Natural killer cell (primary cell): ENCODE measurements around the gene PLEKHH2. TPM values are rescaled to one million over a fixed set of nuclear protein-coding genes. Genes with fewer than 3 reads are reported as not detected.

Experiments
- ATAC-seq, 3 donors: fragments of 150-1000 bp in 2 of 3; fragments of 200-7000 bp in 1 of 3; cut with Tn5 transposase; 1 replicate in 1 of 3; 2 replicates in 2 of 3; pipeline ENCODE4 v1.10.0; 2021; ENCODE audit warnings: mild to moderate bottlenecking in 2 of 3, moderate library complexity in 2 of 3
- DNase-seq, 2 donors: peaks; one replicate each; pipeline versions ENCODE4 v3.0.0 to v3.0.0-alpha.2; 2013 to 2021; ENCODE audit warnings: mixed read lengths in 1 of 2
- H3K27ac ChIP-seq: one replicate; pipeline ENCODE4 v1.5.1; 2013; ENCODE audit warnings: mild to moderate bottlenecking, low read length
- H3K27me3 ChIP-seq: one replicate; pipeline ENCODE4 v1.6.1; 2013; ENCODE audit warnings: low read length; ENCODE audit not compliant: control insufficient read depth, insufficient read depth
- H3K36me3 ChIP-seq: one replicate; pipeline ENCODE4 v1.6.1; 2013; ENCODE audit warnings: low read length; ENCODE audit not compliant: control insufficient read depth, insufficient read depth
- H3K4me1 ChIP-seq: one replicate; pipeline ENCODE4 v1.6.1; 2013; ENCODE audit warnings: low read length; ENCODE audit not compliant: control insufficient read depth, insufficient read depth
- H3K4me3 ChIP-seq: one replicate; pipeline ENCODE4 v1.5.1; 2013; ENCODE audit warnings: low read length
- H3K9me3 ChIP-seq: one replicate; pipeline ENCODE4 v1.6.1; 2013; ENCODE audit warnings: low read length; ENCODE audit not compliant: control insufficient read depth, insufficient read depth
- H3K27ac Mint-ChIP-seq, 2 donors: one replicate each; pipeline ENCODE4 v1.8.0; 2022; ENCODE audit warnings: mild to moderate bottlenecking in 2 of 2, mixed read lengths in 2 of 2, moderate library complexity in 1 of 2
- H3K27me3 Mint-ChIP-seq, 2 donors: one replicate each; pipeline ENCODE4 v1.8.0; 2022; ENCODE audit warnings: low read depth in 2 of 2, mixed read lengths in 2 of 2
- H3K36me3 Mint-ChIP-seq: one replicate; pipeline ENCODE4 v1.8.0; 2022; ENCODE audit warnings: mixed read lengths
- H3K4me1 Mint-ChIP-seq, 2 donors: one replicate each; pipeline ENCODE4 v1.8.0; 2022; ENCODE audit warnings: mixed read lengths in 2 of 2
- H3K4me3 Mint-ChIP-seq: one replicate; pipeline ENCODE4 v1.8.0; 2022; ENCODE audit warnings: mild to moderate bottlenecking, moderate library complexity, mixed read lengths
- H3K9me3 Mint-ChIP-seq, 2 donors: one replicate each; pipeline ENCODE4 v1.8.0; 2022; ENCODE audit warnings: mixed read lengths in 2 of 2
- CTCF ChIP-seq: fragments of 200-600 bp; IDR thresholded peaks from one replicate; pipeline ENCODE4 v1.8.0; 2022; ENCODE audit warnings: antibody characterized with exemption
- WGBS: methylation state at CpG from one replicate; pipeline ENCODE4 v1.1.7; 2013; ENCODE audit warnings: missing lambda C conversion rate; ENCODE audit not compliant: insufficient coverage; 5-methylcytosine and 5-hydroxymethylcytosine counted together
- intact Hi-C: fragments of 100-400 bp; cut with micrococcal nuclease; formaldehyde crosslinking; loops from one replicate; pipeline ENCODE4 v1.14.2; 2022
- total RNA-seq, 4 donors: library from RNA; stranded (reverse); fragments of 120-200 nt in 1 of 4; gene quantifications; one replicate each; pipeline versions ENCODE4 v1.2.3 to v1.2.4, GENCODE V29; 2013 to 2022

The PLEKHH2 gene
- total RNA-seq, 3 donors from 2014 or later (not counting 1 experiment from before 2014, with no cell fraction given): 0.07 to 0.28 (median 0.19) TPM

GRCh38 chr2:43787895-43788294, 150.8 kb downstream of the PLEKHH2 start:
- H3K27me3 ChIP-seq: no peaks in the 10 kb centered on the region
- Mint-ChIP-seq H3K27ac (no peak overlapping the region), H3K4me1 (no peaks in the 10 kb centered on the region), H3K36me3 (no peaks in the 10 kb centered on the region), H3K9me3 (no peaks in the 10 kb centered on the region), H3K27me3 (no peaks in the 10 kb centered on the region), H3K4me3 (no peak overlapping the region)
- no peak for DNase-seq
- no peak for TF ChIP-seq CTCF
- H3K27ac ChIP-seq: no peak overlapping the region
- no peaks in the 10 kb centered on the region for H3K9me3 ChIP-seq
- no peak overlapping the region for H3K4me3 ChIP-seq
- no peak for ATAC-seq
- H3K4me1 ChIP-seq: no peaks in the 10 kb centered on the region
- no peaks in the 10 kb centered on the region for H3K36me3 ChIP-seq
- intact Hi-C loops: no loop called here

- no peak for DNase-seq
- H3K27me3 ChIP-seq: no peaks in the 10 kb centered on the region
- no peaks in the 10 kb centered on the region for H3K36me3 ChIP-seq
- Mint-ChIP-seq H3K36me3 (no peaks in the 10 kb centered on the region), H3K4me1 (no peaks in the 10 kb centered on the region), H3K4me3 (no peak overlapping the region), H3K9me3 (no peaks in the 10 kb centered on the region), H3K27me3 (no peaks in the 10 kb centered on the region), H3K27ac (no peak overlapping the region)
- intact Hi-C loops: no loop called here
- no peak for TF ChIP-seq CTCF
- no peak overlapping the region for H3K27ac ChIP-seq
- no peak for ATAC-seq
- H3K9me3 ChIP-seq: no peaks in the 10 kb centered on the region
- WGBS: no CpG with 5 or more reads among the region's 1 CpG
- no peak overlapping the region for H3K4me3 ChIP-seq
- no peaks in the 10 kb centered on the region for H3K4me1 ChIP-seq
Observed at GRCh38 chr2:43788646-43789045, 151.6 kb downstream of the PLEKHH2 start.

- ATAC-seq: no peak
- Mint-ChIP-seq H3K4me1 (no peaks in the 10 kb centered on the region), H3K36me3 (no peaks in the 10 kb centered on the region), H3K9me3 (no peaks in the 10 kb centered on the region), H3K4me3 (no peak overlapping the region), H3K27ac (no peak overlapping the region), H3K27me3 (no peaks in the 10 kb centered on the region)
- no peaks in the 10 kb centered on the region for H3K9me3 ChIP-seq
- no peak overlapping the region for H3K4me3 ChIP-seq
- no peak for DNase-seq
- no peak overlapping the region for H3K27ac ChIP-seq
- no peak for TF ChIP-seq CTCF
- H3K36me3 ChIP-seq: no peaks in the 10 kb centered on the region
- intact Hi-C loops: no loop called here
- H3K4me1 ChIP-seq: no peaks in the 10 kb centered on the region
- H3K27me3 ChIP-seq: no peaks in the 10 kb centered on the region
- WGBS: 95% methylated on average over 3 of the region's 5 CpGs
Observed at GRCh38 chr2:43790147-43790546, 153.1 kb downstream of the PLEKHH2 start.

GRCh38 chr2:43791035-43791765, 154.1 kb downstream of the PLEKHH2 start:
- no peak for TF ChIP-seq CTCF
- DNase-seq (no peak), ATAC-seq (no peak)
- no peaks in the 10 kb centered on the region for H3K4me1 ChIP-seq
- H3K27me3 ChIP-seq: no peaks in the 10 kb centered on the region
- no peak overlapping the region for H3K4me3 ChIP-seq
- H3K4me1 Mint-ChIP-seq: no peaks in the 10 kb centered on the region
- no peak overlapping the region for H3K27ac ChIP-seq
- intact Hi-C loops: no loop called here
- H3K27me3 Mint-ChIP-seq: no peaks in the 10 kb centered on the region
- WGBS: 93% methylated on average over 1 of the region's 2 CpGs
- no peak overlapping the region for H3K27ac Mint-ChIP-seq
- no peaks in the 10 kb centered on the region for H3K36me3 Mint-ChIP-seq
- no peaks in the 10 kb centered on the region for H3K9me3 Mint-ChIP-seq
- H3K36me3 ChIP-seq: no peaks in the 10 kb centered on the region
- no peak overlapping the region for H3K4me3 Mint-ChIP-seq
- no peaks in the 10 kb centered on the region for H3K9me3 ChIP-seq
